ENCODE results near the gene MAFG.

MAFG gene

DNA sequence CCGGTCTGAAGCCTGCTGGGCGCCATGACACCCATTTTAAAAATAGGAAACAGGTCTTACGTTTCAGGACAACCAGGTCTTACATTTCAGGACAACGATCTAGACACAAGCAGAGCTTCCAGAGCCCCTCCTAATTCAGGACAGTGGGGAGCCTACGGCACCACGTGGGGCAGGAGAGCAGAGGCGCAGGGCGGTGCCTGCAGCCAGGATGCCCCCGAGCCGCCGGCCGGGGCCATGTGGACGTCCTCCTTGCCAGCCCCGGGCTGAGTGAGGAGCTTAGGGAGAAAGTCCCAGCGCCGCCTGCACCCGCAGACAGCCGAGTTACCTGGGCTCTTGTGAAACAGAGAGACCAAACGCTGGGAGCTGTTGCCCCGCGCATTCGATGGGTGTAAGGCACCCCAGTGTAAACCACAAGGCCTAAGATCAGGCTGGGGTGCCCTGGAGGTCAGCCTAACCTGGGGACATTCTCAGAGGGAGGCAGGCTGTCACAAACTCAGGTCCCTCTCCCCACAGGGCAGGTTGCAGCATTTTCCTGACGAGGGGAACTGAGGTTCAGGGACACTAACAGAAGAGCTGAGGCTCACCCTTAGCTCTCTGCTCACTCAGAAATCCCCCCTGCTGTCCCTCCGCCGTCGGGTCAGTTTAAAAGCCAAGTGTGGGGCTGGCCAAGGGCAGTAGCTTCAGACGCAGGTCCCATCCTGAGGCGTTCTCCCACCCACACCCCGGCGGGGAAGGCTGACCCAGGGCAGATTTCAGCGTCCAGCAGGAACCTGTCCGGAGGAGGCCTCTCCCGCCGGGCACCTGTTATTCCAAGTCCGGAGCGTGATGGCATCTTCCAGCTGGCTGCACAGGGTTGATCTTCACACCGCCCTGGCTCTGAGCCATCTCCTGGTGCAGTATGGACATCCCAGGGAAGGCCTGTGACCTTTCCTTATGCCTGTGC lies 35.2 kb upstream of the MAFG start:
- TF ChIP-seq ZC3H10 (CRISPR knock-in tag; IDR thresholded peaks at IDR 0.05) (no peak), CSRNP3 (CRISPR knock-in tag; IDR thresholded peaks at IDR 0.05) (no peak), ZFP30 (CRISPR knock-in tag; IDR thresholded peaks at IDR 0.05) (no peak), ZFP3 (CRISPR knock-in tag; IDR thresholded peaks at IDR 0.05) (no peak), PPARA (CRISPR knock-in tag; IDR thresholded peaks at IDR 0.05; ENCODE audit: borderline replicate concordance) (no peak), ESRRG (CRISPR knock-in tag; IDR thresholded peaks at IDR 0.05) (no peak), CREB5 (CRISPR knock-in tag; IDR thresholded peaks at IDR 0.05; ENCODE audit: low read depth) (no peak), ZNF565 (CRISPR knock-in tag; conservative IDR thresholded peaks at IDR 0.05; ENCODE audit: low read depth) (no peak), ISL1 (CRISPR knock-in tag; IDR thresholded peaks at IDR 0.05) (no peak)
- no peak for ATAC-seq

DNA sequence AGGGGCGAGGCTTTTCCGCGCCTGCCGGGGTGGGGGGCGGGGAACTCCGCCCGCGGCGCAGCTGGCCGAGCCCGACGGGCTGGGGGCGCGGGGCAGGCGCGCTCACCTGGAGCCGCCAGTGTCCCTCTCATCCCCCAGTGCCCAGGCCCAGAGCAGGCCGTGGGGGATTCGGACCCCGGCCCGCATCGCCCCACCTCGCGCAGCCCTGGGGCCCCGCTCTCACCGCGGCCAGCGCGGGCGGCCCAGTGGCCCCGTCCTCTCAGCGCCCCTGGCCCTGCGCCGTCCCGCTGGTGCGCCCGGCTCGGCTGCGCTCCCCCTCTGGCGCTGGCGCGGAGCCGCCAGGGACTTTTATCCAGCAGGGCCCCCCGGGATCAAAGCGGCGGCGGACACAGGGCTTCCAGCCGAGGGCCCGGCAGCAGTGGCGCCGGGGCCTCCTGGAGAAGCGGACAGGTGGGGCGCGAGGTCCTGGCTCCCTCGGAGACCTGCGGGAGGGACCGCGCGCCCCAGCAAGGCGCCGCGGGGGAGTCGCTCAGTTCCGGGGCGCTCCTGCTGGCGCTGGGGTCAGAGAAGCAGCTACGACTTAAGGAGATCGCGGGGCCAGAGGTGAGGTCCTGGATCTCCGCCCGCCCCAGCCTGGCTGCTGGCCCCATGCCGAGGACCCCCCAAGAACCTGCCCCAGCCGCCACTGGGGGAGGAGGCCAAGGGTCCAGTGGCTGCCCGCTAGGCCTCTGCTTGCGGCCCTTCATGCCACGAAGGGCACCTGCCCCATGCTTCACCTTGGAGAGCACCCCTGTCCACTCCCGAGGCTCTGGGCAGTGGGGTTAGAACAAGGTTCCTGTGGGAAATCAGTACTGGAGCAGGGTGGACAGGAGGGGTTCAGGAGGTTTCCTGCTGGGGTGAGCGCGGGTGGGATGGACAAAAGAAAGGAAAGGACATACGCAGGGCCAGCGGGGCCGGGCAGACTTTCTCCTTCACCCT lies 34.3 kb upstream of the MAFG start:
- no peak for ATAC-seq

More for the DNA sequence above, 34.3 kb upstream of the MAFG start:
- no peak for TF ChIP-seq ISL1 (CRISPR knock-in tag; IDR thresholded peaks at IDR 0.05)
- no peak for TF ChIP-seq ESRRG (CRISPR knock-in tag; IDR thresholded peaks at IDR 0.05)
- no peak for TF ChIP-seq CSRNP3 (CRISPR knock-in tag; IDR thresholded peaks at IDR 0.05)
- no peak for TF ChIP-seq ARNTL (CRISPR knock-in tag; IDR thresholded peaks at IDR 0.05; ENCODE audit: borderline replicate concordance, low read depth)
- TF ChIP-seq GLIS3 (CRISPR knock-in tag; IDR thresholded peaks at IDR 0.05), result no peak
- TF ChIP-seq, protein P1, sequence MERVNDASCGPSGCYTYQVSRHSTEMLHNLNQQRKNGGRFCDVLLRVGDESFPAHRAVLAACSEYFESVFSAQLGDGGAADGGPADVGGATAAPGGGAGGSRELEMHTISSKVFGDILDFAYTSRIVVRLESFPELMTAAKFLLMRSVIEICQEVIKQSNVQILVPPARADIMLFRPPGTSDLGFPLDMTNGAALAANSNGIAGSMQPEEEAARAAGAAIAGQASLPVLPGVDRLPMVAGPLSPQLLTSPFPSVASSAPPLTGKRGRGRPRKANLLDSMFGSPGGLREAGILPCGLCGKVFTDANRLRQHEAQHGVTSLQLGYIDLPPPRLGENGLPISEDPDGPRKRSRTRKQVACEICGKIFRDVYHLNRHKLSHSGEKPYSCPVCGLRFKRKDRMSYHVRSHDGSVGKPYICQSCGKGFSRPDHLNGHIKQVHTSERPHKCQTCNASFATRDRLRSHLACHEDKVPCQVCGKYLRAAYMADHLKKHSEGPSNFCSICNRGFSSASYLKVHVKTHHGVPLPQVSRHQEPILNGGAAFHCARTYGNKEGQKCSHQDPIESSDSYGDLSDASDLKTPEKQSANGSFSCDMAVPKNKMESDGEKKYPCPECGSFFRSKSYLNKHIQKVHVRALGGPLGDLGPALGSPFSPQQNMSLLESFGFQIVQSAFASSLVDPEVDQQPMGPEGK (CRISPR knock-in tag; IDR thresholded peaks at IDR 0.05; ENCODE audit: borderline replicate concordance), result no peak
- no peak for TF ChIP-seq TCF4 (CRISPR knock-in tag; IDR thresholded peaks at IDR 0.05; ENCODE audit: borderline replicate concordance)
- TF ChIP-seq TSHZ2 (CRISPR knock-in tag; IDR thresholded peaks at IDR 0.05), result no peak
- no peak for TF ChIP-seq SNAI2 (CRISPR knock-in tag; IDR thresholded peaks at IDR 0.05)
- no peak for TF ChIP-seq CREB5 (CRISPR knock-in tag; IDR thresholded peaks at IDR 0.05; ENCODE audit: low read depth)
- no peak for TF ChIP-seq CSDC2 (CRISPR knock-in tag; IDR thresholded peaks at IDR 0.05)
- TF ChIP-seq, protein P2, sequence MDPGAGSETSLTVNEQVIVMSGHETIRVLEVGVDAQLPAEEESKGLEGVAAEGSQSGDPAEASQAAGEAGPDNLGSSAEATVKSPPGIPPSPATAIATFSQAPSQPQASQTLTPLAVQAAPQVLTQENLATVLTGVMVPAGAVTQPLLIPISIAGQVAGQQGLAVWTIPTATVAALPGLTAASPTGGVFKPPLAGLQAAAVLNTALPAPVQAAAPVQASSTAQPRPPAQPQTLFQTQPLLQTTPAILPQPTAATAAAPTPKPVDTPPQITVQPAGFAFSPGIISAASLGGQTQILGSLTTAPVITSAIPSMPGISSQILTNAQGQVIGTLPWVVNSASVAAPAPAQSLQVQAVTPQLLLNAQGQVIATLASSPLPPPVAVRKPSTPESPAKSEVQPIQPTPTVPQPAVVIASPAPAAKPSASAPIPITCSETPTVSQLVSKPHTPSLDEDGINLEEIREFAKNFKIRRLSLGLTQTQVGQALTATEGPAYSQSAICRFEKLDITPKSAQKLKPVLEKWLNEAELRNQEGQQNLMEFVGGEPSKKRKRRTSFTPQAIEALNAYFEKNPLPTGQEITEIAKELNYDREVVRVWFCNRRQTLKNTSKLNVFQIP (CRISPR knock-in tag; IDR thresholded peaks at IDR 0.05; ENCODE audit: borderline replicate concordance, low read depth), result no peak
- TF ChIP-seq RARB (CRISPR knock-in tag; IDR thresholded peaks at IDR 0.05), result no peak
- TF ChIP-seq BACH2 (CRISPR knock-in tag; IDR thresholded peaks at IDR 0.05; ENCODE audit: borderline replicate concordance), result no peak
- no peak for TF ChIP-seq ZNF8 (CRISPR knock-in tag; IDR thresholded peaks at IDR 0.05)
- no peak for TF ChIP-seq ZFP3 (CRISPR knock-in tag; IDR thresholded peaks at IDR 0.05)
